A673 (cell line): ENCODE data around the gene ZBTB45.

Source experiments
- CTCF ChIP-seq: fragments of 300-800, 200-600 bp; sonication (generic); conservative IDR thresholded peaks from 2 replicates; pipeline ENCODE4 v1.5.1; 2017; ENCODE audit warnings: low read depth, mild to moderate bottlenecking, antibody characterized with exemption, low read length, moderate library complexity, mixed read lengths
- EZH2 ChIP-seq: fragments of 200-600 bp; sonication (generic); IDR thresholded peaks from 2 replicates; pipeline ENCODE4 v1.6.1; 2017; ENCODE audit warnings: borderline replicate concordance, low read depth, mild to moderate bottlenecking, mixed read lengths, antibody characterized with exemption, low read length; ENCODE audit not compliant: poor library complexity, severe bottlenecking

GRCh38 chr19:58513213-58513693 is 6.4 kb downstream of the ZBTB45 start:
- TF ChIP-seq EZH2 (no peak), CTCF (no peak)
